ENCODE results near the gene ANKDD1B.

Gene ANKDD1B

GRCh38 chr5:75616371-75616881 lies 5.2 kb downstream of the ANKDD1B start:
- ATAC-seq = no peak

DNA sequence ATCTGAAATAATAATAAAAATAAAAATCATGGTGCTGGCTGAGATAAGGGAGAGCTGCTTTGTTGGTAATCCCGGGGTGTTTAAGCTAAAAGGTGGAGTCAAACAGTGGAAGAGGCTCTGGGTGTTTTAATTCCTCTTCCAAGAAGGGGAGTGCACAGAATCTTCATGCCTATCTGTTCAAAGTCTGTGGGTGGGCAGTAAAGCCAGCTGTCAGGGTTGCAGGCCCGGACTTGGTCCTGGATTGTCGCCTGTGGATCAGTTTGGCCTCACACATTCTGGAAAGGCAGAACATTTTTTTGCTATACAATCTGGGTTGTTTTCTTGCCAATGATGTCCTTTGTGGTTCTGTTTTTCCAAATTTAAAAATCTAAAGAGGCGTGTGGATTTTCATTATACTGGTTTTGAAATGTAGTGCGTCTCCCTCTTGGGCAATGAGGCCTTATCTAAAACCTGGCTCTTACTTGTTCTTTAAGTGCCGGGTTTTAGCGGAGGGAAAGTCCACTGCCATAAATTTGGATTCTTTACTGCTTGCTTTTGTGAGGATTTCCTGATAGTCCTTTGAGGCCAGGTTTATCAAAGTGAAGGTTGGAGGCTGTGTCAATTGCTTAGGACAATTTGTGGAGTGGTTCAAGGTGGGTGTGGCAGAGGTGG lies 5.8 kb downstream of the ANKDD1B start:
- ATAC-seq = no peak

More at GRCh38 chr5:75616371-75616881, 5.2 kb downstream of the ANKDD1B start:
- no peak for DNase-seq

DNA sequence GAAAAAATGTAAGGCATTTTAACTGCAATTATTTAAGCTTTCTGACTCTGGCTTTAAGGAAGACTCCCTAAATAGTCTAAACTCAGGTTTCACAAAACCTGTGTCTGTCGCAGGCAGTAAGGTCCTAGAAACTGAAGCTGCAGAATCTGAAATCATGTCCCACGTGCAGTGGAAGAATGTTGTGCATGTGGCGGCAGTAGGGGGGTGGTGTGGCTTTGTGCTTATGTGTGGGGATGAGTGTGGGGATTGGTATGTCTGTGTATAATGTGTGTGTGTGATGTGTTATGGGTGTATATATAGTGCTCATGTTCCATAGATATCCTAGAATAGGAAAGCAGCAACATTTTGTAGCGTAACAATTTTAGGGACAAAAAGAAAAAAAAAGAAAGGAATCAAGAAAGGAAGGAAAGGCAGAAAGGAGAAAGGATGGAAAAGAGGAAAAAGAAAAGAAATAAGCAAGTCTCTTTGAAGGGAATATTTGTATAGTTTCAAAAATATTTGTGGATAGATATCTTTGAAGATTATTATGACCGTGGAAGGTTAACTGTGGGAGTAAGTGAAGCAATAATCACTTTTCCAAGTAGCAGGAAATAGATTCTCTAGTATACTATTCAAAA lies 6.6 kb downstream of the ANKDD1B start:
- ATAC-seq (no peak), DNase-seq (no peak)

More for the DNA sequence above, 5.8 kb downstream of the ANKDD1B start:
- no peak for DNase-seq

DNA sequence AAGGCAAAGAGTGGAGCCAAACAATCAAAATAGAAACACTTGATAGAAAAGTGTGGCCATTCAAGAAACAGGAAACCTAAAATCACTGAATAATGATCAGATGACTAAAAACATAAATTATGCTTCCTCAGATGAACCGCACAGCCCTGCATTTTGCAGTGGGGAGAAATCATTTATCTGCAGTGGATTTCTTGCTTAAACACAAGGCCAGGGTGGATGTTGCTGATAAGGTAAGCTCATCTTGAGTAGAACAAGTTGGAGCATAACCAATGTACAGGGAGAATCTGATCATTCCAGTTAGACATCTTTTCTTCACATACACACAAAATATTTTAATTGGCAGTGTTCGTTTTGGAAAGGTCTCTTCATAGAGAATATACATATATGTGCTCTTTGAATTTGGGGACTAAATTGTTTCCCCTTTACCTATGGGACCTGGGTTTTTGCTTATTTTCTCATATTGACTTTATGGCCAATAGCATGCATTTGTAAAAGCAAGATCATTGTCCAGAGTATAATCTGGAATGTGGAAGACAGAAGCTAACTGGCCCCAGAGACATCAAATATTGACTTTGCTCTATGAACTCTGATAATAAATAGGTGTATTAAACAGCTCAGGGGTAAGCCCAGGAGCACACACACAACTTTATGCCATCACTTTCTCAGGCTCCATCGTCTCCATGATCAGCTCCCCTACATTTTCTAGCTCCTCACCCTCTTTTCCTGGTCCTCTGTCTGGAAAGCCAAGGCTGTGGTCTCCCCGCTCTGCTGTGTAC lies 9.1 kb downstream of the ANKDD1B start:
- DNase-seq = no peak
- no peak for ATAC-seq

DNA sequence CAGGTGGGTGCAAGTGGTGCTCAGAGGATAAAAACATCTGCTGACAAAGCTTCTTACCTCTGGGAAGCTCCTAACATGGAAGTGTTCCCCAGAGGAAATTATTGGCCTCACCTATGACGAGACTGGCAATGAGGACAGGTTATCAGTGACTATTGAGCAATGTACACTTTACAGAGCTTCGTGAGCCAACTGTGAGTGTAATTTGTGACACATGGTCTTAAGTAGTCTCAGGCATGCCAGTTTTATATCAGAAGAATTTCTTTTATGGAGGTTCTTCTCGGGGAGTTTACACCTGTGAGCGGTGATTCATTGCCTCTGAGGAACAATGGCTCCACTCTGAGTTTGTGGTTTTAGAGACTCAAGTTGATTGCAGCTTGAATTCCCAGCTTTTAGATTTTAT lies 11.3 kb downstream of the ANKDD1B start:
- no peak for ATAC-seq
- DNase-seq = no peak

DNA sequence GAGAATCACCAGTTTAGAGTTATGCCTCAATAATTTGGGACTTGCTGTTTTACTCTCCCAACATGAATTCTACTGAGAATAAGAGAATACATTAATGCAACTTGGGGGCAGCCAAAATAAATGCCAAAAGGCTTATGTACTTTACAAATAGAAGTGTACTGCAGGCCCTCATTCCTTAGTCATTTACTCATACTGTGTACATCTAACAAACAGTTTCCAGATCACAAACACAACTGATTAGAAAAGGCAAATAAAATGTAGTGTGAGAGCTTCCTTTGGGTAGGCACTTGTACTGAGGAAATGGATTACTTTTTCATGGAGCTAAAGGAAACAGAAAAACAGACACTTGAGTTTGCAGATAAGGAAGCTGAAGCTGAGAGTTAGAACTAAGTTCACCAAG lies 12.6 kb downstream of the ANKDD1B start:
- no peak for ATAC-seq
- no peak for DNase-seq

DNA sequence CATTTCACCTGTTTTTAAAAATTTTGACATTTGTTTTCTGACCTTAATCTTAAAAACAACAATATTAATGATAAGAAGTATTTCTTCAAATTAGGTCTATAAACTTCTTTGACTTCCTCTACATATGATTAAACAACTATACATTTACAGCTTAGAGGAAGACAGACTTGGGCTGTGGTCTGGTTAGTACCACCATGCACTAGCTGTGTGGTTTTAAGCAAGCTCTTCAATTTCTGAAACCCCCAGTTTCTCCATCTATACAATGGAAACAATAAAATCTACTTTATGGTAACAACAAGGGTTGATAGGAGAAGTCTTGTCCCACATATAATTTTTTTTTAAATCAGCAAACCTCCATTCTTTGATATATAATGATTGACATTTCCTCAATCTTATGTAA lies 15.7 kb downstream of the ANKDD1B start:
- DNase-seq (no peak), ATAC-seq (no peak)

GRCh38 chr5:75627801-75628200 lies 16.5 kb downstream of the ANKDD1B start:
- no peak for DNase-seq
- no peak for ATAC-seq

- no peak for ATAC-seq
- DNase-seq = no peak
Observed at GRCh38 chr5:75630875-75631274, 19.6 kb downstream of the ANKDD1B start.

- ATAC-seq (no peak), DNase-seq (no peak)
Observed at GRCh38 chr5:75632321-75632720, 21.1 kb downstream of the ANKDD1B start.

DNA sequence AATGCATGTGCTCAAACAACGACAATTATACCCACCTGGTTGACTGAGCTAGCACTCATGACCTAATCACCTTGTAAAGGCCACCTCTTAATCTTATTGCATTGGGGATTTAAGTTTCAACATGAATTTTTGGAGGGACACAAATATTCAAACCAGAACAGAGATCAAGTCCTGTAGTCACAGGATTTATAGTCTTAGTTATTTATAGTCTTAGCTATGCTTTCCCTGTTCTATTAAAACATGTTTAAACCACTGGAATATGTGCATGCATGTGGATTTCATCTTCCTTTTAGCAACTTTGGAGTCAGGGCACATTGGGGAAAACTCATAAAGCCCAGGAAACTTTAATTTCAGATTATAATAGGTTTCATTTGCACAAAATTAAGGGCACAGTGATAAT lies 26.7 kb downstream of the ANKDD1B start:
- ATAC-seq = no peak

GRCh38 chr5:75639535-75640311 lies 28.5 kb downstream of the ANKDD1B start:
- ATAC-seq (no peak), DNase-seq (no peak)

More for the DNA sequence above, 26.7 kb downstream of the ANKDD1B start:
- no peak for DNase-seq

DNA sequence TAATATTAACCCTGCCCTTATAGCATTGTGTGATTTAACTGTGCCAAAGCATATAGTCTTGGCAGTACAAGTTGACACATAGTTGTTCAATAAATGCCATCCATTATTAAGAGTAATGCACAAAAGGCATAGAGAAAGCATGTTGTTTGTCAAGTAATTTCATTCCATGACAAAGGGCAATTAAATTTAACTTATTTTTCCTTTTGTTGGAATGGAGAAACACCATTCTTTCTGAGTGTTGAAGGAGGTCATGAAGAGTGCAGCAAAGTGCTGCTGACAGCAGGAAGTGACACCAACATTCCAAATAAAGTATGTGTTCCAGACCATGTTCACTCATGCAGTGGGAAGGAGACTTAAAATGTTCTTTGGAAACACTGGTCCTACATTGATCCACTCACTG lies 29.1 kb downstream of the ANKDD1B start:
- ATAC-seq (no peak), DNase-seq (no peak)

DNA sequence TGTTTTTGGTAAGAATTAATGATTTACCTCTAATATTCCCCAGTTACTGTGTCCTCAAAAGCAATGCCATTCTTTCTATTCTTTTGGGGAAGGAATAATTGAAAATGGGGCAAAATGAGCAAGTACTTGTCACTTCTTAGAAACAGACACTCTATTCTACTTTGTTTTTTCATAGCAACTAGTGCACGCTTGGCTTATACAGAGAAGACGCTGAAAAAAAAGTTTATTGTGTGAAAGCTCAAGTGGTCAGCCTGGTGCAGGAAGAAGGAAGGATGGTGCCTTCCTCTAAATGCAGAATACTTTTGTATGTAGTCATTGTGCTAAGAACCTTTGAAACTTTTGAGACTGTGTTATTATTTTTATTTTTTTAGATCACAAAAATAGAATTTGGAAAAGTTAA lies 29.6 kb downstream of the ANKDD1B start:
- ATAC-seq = no peak
- no peak for DNase-seq

GRCh38 chr5:75648712-75649111 lies 37.5 kb downstream of the ANKDD1B start:
- no peak for ATAC-seq

DNA sequence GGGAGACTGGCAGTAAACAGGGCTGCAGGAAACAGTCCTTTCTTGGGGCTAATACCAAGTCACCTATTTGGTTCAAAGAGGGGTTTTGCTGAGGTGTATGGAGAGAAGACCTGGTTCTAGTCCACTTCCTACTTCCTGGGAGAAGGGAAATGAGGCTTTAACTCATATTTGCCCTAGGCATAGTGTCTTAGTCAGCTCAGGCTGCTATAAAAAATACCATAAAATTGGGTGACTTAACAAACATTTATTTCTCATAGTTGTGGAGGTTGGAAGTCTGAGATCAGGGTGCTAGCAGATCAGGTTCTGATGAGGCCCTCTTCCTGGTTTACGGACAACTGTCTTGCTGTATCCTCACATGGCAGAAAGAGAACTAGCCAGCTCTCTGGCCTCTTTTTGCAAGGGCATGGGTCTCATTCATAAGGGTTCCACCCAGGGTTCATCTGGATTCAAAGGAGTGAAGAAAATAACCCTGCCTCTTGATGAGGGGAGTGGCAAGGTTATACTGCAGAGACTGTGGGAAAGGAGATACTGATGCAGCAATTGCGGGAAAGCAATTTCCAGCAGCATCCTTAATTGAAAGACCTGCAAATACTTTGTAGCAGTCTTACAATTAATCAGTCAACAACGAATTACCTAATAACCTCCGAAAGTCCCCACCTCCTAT lies 40.5 kb downstream of the ANKDD1B start:
- ATAC-seq (no peak), DNase-seq (no peak)

More at GRCh38 chr5:75648712-75649111, 37.5 kb downstream of the ANKDD1B start:
- no peak for DNase-seq

DNA sequence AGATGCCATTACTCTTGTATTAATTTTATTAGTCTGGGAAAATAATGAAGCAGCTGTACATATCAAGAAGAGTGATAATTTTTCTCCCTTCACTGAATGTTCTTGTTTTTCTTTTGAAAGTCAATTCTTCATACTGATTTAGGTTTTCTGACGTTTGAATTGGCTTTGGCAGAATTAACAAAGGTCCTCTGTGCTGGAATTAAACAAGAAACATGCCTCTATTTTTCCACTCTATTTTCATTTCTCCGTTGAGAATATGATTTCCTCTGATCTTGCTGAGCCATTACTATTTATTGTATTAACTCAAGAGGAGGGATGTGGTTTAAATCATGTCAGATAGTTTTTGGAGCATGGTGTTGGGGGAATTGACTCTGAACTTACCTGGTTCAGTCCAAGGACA lies 42.3 kb downstream of the ANKDD1B start:
- DNase-seq (no peak), ATAC-seq (no peak)

GRCh38 chr5:75654693-75655295 lies 43.5 kb downstream of the ANKDD1B start:
- ATAC-seq (no peak), DNase-seq (no peak)

- ATAC-seq = no peak
- DNase-seq = no peak
Observed at GRCh38 chr5:75656311-75657003, 45.2 kb downstream of the ANKDD1B start.

- DNase-seq (no peak), ATAC-seq (no peak)
Observed at GRCh38 chr5:75659791-75660450, 48.7 kb downstream of the ANKDD1B start.

Measured in stimulated activated naive CD8-positive, alpha-beta T cell treated with anti-CD3 and anti-CD28 coated beads, Interleukin-15, Interleukin-2, amounts not matched to agents 100 U/mL and 50 U/mL, for 24 hours (primary cell).